HK-2 (cell line): Measurements from ENCODE around the gene TAS2R50.
"Not testable (repeated sequence)": the region's sequence is repeated elsewhere in the genome, so short reads cannot be mapped to it uniquely, and the experiment has no call there.

Source experiments
- DNase-seq: peaks from one replicate; pipeline ENCODE4 v3.0.0-alpha.2; 2018; ENCODE audit not compliant: unreplicated experiment

The TAS2R50 gene, protein sequence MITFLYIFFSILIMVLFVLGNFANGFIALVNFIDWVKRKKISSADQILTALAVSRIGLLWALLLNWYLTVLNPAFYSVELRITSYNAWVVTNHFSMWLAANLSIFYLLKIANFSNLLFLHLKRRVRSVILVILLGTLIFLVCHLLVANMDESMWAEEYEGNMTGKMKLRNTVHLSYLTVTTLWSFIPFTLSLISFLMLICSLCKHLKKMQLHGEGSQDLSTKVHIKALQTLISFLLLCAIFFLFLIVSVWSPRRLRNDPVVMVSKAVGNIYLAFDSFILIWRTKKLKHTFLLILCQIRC

DNA sequence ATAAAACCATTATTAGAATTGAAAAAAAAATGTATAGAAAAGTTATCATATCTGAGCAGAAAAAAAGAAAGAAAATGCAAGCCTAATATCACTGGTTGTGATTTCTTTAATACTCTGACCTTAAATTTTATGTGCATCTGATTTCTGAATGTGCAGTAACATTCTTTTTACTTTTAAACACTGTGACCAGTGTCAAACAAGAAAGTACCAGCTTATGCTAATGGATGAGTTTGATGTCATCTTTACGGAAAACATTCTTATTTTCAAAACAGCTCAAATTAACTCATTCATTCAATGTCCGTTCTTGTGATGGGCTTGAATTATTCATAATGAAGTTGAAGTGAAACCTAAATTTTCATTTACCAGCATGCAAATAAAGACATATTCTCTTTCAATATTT, at the start of gene TAS2R50:
Gene TAS2R50 (minus strand): TSS at position 101 of the 400 bp plus-strand sequence. CDS start 52 bp downstream, at position 49.
- DNase-seq, result no peak

DNA sequence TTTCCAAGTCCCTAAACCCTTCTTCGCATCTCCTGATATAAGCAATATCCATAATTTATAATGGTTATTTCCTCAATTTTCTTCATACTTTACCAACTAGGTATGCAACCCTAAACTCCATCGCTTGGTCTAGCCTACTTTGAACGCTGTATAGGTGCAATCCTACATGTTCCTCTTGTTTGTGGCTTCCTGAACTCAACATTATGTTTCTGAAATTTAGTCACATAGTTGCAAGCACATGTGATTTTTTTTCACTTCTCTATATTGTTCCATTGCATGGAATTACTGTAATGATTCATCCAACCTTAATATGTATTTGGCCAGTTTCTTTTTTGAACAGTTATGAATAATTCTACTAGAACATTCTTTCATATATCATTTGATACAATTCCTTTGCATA, 47.2 kb upstream of the TAS2R50 start:
- DNase-seq, result not testable (repeated sequence)

DNA sequence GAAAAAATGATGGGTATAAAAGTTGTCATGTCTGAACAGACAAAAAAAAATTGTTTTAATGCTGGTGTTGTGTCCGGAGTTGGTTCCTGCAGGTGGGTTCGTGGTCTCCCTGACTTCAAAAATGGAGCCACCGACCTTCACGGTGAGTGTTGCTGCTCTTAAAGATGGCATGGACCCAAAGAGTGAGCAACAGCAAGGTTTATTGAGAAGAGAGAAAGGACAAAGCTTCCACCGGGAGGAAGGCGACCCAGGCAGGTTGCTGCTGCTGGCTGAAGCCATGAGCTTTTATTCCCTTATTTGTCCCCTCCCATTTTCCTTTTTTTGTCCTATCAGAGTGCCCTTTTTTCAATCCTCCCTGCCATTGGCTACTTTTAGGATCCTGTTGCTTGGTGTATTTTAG, 44.6 kb upstream of the TAS2R50 start, which contains the start of gene TAS2R31:
Gene TAS2R31 (minus strand): TSS at position 101 of the 400 bp plus-strand sequence. CDS start 72 bp downstream, at position 29.
- no peak for DNase-seq

DNA sequence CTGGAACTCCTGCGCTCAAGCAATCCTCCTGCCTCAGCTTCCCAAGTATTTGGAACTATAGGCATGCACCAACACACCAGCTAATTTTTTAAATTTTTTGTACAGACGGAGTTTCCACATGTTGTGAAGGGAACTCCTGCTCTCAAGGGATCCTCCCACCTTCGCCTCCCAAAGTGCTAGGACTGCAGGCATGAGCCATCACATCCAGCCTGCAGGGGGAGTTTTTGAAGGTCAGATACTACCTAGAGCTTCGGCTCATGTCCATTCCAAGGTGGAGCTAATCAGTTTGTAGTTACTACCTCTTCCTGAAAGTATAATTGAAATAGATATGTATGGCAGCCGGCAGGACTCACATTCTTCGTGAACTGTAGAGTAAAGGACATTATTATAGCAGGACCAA, 39.4 kb upstream of the TAS2R50 start:
- DNase-seq, result no peak

DNA sequence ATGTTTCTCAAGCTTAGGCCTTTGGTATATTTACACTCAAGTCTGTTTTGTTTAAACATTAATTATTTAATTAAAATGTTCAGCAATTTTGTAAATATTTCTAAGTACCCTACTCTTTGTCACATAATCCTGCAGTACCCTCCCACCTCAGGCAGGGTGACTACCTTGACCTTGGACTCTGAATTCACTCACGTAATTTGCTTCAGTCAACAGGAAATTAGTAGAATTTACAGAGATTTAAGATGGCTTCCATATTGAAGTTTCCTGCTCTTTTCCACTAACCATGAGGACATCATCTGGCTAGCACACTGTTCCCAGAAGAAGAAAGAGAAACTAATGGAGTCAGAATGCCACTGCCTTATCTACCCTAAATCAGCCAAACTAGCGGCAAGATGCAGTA, 36.7 kb upstream of the TAS2R50 start:
- DNase-seq, result no peak

DNA sequence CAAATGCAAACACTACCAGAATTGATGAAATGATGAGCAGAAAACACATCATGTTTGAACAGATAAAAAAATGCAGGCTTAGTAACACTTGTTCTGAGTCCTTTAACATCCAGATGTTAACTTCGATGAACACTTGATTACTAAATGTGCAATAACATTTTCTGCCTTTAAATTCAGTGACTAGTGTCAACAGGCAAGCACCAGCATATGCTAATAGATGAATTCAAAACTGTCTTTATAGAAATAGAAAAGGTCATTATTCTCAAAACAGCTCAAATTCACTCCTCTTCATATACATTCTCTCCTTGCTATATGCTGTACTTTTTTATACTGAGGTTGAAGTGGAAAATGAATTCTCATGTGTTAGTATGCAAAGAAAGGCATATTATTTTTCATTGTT, 35.8 kb upstream of the TAS2R50 start, which contains the start of gene TAS2R19:
Gene TAS2R19 (minus strand): TSS at position 101 of the 400 bp plus-strand sequence. CDS start 49 bp downstream, at position 52.
- DNase-seq, result no peak

DNA sequence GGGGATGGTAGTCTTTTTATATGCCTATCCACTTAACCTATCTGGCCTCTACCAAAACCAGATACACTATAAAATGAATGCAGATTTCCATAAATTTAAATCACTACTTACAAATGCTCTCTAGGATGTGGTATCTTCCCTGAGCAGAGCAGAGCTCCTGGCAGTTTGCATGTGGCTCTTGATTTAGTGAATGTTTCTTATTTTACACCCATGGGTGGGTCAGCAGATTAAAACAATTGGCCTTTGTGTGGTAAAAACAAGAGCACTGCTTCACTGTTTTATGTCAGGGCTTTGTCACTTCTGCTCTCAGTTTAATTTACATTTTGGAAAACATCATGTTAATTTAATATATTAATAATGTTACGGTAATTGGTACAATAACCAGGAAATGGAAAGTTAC, 30.2 kb upstream of the TAS2R50 start:
- DNase-seq, result no peak

DNA sequence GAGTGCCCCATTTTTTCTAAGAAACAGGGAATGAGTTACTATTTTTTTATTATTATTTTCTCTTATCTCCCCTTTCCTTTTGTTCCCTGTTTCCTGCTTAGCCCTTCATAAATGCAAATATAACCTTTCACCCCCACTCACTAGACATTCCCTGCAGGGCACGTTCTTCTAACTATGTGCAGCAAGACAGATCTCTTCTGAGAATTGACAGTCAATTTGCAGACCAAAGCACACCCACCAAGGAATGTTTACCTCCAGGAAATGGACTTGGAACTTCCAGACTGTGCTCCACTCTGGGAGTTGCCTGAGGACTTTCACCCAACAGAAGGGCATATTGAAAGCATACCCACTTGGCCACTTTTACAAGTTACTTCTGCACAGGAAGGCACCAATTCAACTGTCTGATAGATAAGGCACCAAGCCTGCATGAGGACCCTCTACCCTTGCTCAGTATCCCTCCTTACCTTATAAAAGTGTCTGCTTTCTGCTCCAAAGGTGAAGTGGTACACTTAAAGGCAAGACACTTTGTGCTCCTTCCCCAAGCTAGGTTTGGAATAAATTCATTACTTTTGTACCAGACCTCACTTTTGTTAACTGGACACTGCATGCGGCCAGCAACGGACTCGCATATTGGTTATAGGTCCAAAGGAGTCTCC, 29.2 kb upstream of the TAS2R50 start:
- DNase-seq, result no peak

DNA sequence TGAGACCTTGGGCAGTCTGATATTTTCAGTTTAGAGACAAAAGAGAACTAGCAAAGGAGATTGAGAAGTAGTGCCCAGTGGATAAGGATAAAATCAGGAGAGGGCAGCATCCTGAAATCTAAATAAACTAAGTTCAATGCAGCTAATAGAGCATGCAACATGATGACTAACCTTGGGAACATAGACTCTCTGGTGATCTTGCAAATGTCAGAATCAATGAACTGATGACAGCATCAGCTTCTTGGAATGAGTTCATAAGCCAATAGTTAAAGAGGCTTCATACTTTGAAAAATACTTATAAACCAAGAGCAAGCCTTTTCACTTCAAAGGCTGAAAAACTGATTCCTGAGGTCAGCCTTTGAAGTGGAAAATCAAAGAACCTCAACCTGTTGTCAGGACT, 27.5 kb upstream of the TAS2R50 start:
- DNase-seq, result no peak

DNA sequence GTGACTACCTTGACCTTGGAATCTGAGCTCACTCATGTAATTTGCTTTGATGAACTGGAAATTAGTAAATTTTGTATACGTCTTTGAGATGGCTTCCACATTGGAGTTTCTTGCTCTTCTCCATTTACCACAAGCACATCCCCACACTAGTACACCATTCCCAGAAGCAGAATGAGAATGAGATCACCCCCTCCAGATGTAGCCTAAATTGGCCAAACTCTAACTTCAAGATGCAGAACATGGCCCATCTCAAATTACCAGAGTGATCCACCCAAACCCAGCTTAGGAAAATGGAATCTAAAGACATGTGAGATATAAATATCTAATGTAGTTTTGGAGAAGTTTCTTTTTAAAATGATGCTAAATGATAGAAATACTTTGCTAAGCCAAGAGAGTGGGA, 20.9 kb upstream of the TAS2R50 start:
- no peak for DNase-seq

DNA sequence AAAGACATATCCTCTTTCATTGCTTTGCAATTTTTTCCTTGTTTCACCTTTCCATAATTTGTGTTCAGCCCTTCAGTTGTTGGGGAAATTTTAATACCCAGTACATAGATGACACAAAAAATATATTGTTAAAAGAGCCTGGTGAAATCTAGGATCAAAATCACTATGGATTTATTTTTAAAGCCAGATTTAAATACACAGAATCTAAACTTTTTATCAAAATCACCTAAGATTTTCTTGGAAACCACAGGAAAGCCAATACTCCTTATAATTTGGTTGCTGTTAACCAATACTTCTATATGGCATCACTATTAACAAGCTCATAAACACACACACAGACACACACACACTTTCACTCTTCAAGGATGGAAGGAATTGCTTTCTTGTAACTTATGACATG, 11.5 kb upstream of the TAS2R50 start, which contains the start of gene TAS2R20:
Gene TAS2R20 (minus strand): TSS at position 101 of the 400 bp plus-strand sequence. CDS start 429 bp downstream, outside the sequence.
- DNase-seq, result no peak

DNA sequence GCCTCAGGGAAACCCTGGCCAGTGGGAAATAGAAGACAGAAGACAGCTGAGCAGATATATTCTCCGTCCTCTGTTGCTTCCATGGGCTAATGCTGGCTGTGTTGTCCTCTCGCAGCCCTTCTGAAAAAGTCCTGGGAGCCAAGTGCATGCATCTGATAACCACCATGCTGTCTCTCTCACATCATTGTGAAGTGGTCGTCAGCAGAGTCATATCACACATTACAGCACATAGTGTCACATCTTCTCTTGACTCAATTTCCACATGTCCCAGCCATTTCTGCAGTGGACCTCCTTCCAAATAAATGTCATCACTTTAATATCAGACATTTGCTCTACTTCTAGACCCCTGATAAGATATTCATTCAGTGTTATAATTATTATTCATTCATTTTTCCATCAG, 7.6 kb upstream of the TAS2R50 start:
- DNase-seq, result no peak

DNA sequence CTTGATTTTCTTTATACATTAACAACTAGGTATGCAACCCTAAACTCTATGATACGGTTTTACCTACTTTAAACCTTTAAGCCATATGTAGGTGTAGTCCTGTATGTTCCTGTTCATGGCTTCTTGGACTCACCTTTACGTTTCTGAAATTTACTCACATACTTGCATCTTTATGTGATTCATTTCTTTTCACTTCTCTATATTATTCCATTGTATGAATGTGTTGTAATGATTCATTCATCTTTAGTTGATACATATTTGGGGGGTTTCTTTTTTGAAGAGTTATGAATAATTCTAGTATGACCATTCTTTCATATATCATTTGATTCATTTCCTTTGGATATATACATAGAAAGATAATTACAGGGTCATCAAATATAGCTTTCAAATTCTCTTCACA, 2.4 kb upstream of the TAS2R50 start:
- no peak for DNase-seq

DNA sequence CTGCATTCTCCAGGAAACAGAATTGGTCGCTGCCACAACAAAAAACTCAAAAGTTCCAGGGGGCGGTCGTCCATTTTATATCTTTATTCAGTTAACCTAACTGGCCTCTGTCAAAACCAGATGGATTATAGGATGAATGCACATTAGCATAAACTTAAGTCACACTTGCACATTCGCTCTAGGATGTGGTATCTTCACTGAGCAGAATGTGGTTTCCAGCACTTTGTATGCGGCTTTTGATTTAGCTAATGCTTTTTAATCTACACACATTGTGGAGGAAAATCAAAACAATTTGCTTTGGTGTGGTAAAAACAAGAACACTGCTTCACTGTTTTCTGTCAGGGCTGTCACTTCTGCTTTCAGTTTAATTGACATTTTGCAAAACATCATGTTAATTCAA, 4.5 kb downstream of the TAS2R50 start:
- DNase-seq, result no peak

DNA sequence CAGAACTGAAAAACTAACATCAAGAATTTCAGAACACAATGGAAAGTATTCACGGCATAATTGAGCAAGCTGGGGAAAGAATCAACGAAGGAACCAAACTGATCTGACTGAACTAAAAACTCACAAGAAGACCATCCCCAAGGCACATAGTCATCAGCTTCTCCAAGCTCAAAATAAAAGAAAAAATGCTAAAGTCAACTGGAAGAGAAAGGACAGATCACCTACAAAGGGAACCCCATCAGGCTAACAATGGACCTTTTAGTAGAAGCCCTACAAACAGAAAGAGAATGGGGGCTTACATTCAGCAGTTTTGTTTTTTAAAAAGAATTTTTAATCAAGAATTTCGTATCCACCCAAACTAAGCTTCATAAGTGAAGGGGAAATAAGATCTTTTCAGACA, 11.7 kb downstream of the TAS2R50 start:
- no peak for DNase-seq

DNA sequence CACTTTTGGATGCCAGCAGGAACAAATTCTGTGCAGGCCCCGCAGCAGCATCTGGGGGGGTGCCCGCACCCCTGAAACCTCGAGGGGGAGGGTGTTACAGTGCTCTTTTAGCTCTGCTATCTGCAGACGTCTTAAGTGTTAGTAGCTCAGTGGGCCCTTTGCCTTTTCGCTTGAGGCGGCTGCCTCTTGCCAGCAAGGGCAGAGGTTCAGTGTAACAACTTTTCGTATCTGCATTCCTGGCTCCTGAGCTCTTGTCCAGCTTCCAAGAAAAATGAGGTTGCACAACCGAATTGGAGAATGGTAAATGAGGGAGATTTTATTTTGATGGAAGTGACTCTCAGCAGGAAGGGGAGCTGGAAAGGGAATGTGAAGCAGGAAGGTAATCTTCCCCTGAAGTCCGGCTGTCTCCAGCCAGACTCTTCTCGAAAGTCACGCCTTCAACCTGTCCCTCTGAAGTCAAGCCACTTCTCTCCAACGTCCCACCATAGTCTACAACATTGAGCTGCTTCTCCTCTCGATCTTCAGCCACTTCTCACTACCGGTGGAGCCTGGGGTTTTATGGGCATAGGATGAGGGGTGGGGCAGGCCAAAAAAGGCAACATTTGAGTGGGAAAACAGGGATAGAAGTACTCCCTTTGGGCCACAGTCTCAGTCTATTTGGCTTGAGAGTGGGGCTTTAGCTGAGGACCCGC, 17.8 kb downstream of the TAS2R50 start:
- DNase-seq, result no peak

DNA sequence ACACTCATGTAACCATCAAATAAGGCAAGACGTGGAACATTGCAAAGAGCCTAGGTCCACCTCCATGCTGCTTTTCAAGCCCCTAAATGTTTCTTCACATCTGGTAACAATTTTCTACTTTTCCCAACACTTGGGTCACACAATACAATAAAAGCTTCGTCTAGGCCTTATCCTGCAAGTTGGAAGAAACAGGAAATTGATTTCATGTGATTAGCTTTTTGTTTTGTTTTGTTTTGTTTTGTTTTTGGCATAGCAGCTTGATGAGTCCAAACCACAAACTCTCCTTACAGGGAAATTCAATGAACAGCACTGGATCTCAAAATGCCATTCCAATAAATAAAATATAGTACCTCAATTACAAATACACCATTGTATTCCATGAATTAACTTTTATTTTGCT, 19.3 kb downstream of the TAS2R50 start:
- no peak for DNase-seq

DNA sequence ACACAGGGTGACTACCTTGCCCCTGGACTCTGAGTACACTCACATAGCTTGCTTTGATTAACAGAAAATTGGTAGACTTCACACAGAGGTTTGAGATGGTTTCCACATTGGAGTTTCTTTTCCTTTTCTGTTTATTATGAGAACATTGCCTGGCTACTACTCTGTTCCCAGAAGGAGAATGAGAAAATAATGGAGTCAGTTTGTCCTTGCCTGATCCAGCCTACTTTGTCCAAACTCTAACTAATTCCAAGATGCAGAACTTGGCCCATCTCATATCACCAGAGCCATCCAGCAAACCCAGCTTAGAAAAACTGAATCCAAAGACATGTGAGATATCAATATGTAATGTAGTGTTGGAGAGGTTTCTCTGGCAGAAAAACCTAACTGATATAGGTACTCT, 20.4 kb downstream of the TAS2R50 start:
- no peak for DNase-seq

DNA sequence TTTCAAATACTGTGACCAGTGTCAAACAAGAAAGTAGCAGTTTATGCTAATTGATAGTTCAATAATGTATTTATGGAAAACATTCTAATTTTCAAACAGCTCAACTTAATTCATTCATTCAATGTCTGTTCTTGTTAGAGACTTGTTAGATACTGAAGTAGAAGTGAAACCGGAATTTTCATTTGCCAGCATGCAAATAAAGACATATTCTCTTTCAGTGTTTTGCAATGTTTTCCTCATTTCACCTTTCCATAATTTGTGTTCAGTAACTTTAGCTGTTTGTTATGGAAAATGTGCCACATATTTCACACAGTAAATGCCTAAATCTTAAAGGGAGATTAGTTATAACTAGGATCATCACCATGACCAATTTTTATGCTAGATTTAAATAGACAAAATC, 21.2 kb downstream of the TAS2R50 start:
- DNase-seq, result no peak

DNA sequence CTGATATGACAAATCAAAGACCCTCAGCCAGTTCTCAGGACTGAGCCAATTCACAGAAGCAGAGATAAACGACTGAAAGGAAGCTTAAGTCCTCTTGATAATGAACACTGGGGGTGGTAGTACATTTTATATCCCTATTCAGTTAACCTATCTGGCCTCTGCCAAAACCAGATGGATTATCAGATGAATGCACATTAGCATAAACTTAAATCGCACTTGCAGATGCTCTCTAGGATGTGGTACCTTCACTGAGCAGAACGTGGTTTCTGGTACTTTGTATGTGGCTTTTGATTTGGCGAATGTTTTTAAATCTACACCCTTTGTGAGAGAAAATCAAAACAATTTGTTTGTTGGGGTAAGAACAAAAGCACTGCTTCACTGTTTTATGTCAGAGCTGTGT, 26.5 kb downstream of the TAS2R50 start:
- no peak for DNase-seq

DNA sequence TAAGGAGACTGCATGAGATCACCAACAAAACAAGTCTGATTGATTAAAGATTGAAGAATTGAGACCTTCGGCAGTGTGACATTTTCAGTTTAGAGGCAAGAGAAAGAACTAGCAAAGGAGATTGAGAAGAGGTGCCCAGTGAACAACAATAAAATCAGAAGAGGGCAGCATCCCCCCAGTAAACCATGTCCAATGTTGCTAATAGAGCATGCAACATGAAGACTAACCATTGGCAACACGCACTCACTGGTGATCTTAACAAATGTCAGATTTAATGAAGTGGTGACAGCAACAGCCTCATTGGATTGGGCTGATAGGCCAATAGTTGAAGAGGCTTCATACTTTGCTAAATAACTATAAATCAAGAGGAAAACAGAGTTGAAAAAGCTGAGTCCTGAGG, 26.9 kb downstream of the TAS2R50 start:
- no peak for DNase-seq

DNA sequence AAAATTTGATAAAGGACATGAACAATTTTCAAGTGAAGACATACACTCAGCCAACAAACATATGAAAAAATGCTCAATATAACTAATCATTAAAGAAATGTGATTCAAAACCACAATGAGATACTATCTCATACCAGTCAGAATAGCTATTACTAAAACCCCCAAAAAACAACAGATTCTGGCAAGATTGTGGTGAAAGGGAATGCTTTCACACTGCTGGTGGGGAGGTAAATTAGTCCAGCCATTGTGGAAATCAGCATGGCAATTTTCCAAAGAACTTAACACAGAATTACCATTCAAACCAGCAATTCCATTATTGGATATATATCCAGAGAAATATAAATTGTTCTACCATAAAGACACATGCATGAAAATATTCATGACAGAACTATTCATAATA, 29.0 kb downstream of the TAS2R50 start:
- DNase-seq, result no peak

DNA sequence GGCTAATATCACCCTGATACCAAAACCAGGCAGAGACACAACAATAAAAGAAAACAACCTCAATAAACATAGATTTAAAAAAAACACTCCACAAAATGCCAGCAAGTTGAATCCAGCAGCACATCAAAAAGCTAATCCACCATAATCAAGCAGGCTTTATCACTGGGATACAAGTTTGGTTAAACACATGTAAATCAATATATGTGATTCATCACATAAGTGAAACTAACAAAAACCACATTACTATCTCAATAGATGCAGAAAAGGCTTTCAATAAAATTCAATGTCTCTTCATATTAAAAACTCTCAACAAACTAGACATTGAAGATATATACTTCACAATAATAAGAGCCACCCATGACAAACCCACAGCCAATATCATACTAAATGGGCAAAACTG, 30.6 kb downstream of the TAS2R50 start:
- no peak for DNase-seq
